Measurements from ENCODE around the gene PHF14. TPM values are rescaled to one million over a fixed set of nuclear protein-coding genes. Genes with fewer than 3 reads are reported as not detected.
A peak's percentile ranks its signal among the peaks of the same experiment; 100 is the strongest.

Gene PHF14
- total RNA-seq, 1 donor from 2014 or later: 50.4 TPM

- H3K4me3 Mint-ChIP-seq (ENCODE audit: unreplicated experiment): no peak overlapping the region
- TF ChIP-seq CTCF (IDR thresholded peaks at IDR 0.05; ENCODE audit: unreplicated experiment): no peak
- H3K27me3 Mint-ChIP-seq (ENCODE audit: unreplicated experiment): peaks cover 2% of the 10 kb centered on the region
- no peak overlapping the region for H3K27ac Mint-ChIP-seq (ENCODE audit: unreplicated experiment)
- H3K4me1 Mint-ChIP-seq (ENCODE audit: unreplicated experiment): peaks cover 18% of the 10 kb centered on the region
- no peaks in the 10 kb centered on the region for H3K9me3 Mint-ChIP-seq (ENCODE audit: unreplicated experiment)
- no peak for DNase-seq (ENCODE audit: low spot score)
- no peaks in the 10 kb centered on the region for H3K36me3 Mint-ChIP-seq (ENCODE audit: low read depth, unreplicated experiment)
Observed at GRCh38 chr7:11191081-11191480, 217.4 kb downstream of the PHF14 start.

GRCh38 chr7:11191574-11192220 lies 218.0 kb downstream of the PHF14 start:
- Mint-ChIP-seq H3K9me3 (ENCODE audit: unreplicated experiment) (no peaks in the 10 kb centered on the region), H3K4me1 (ENCODE audit: unreplicated experiment) (peaks cover 18% of the 10 kb centered on the region), H3K4me3 (ENCODE audit: unreplicated experiment) (no peak overlapping the region), H3K27ac (ENCODE audit: unreplicated experiment) (no peak overlapping the region), H3K36me3 (ENCODE audit: low read depth, unreplicated experiment) (no peaks in the 10 kb centered on the region), H3K27me3 (ENCODE audit: unreplicated experiment) (peaks cover 2% of the 10 kb centered on the region)
- no peak for TF ChIP-seq CTCF (IDR thresholded peaks at IDR 0.05; ENCODE audit: unreplicated experiment)
- DNase-seq (ENCODE audit: low spot score): peak; percentile 21

GRCh38 chr7:11192506-11192905 lies 218.8 kb downstream of the PHF14 start:
- Mint-ChIP-seq H3K4me3 (ENCODE audit: unreplicated experiment) (no peak overlapping the region), H3K27ac (ENCODE audit: unreplicated experiment) (no peak overlapping the region)
- DNase-seq (ENCODE audit: low spot score): no peak

GRCh38 chr7:11193131-11193867 lies 219.6 kb downstream of the PHF14 start:
- TF ChIP-seq CTCF (IDR thresholded peaks at IDR 0.05; ENCODE audit: unreplicated experiment): no peak
- DNase-seq (ENCODE audit: low spot score): peak; percentile 12
- Mint-ChIP-seq H3K4me3 (ENCODE audit: unreplicated experiment) (peak overlapping the region; percentile 72), H3K4me1 (ENCODE audit: unreplicated experiment) (peaks cover 18% of the 10 kb centered on the region), H3K27me3 (ENCODE audit: unreplicated experiment) (peaks cover 2% of the 10 kb centered on the region), H3K9me3 (ENCODE audit: unreplicated experiment) (no peaks in the 10 kb centered on the region), H3K27ac (ENCODE audit: unreplicated experiment) (no peak overlapping the region), H3K36me3 (ENCODE audit: low read depth, unreplicated experiment) (no peaks in the 10 kb centered on the region)

More at GRCh38 chr7:11192506-11192905, 218.8 kb downstream of the PHF14 start:
- TF ChIP-seq CTCF (IDR thresholded peaks at IDR 0.05; ENCODE audit: unreplicated experiment): no peak
- Mint-ChIP-seq H3K4me1 (ENCODE audit: unreplicated experiment) (peaks cover 18% of the 10 kb centered on the region), H3K9me3 (ENCODE audit: unreplicated experiment) (no peaks in the 10 kb centered on the region), H3K27me3 (ENCODE audit: unreplicated experiment) (peaks cover 2% of the 10 kb centered on the region), H3K36me3 (ENCODE audit: low read depth, unreplicated experiment) (no peaks in the 10 kb centered on the region)

GRCh38 chr7:11193888-11194287 lies 220.2 kb downstream of the PHF14 start:
- H3K36me3 Mint-ChIP-seq (ENCODE audit: low read depth, unreplicated experiment): no peaks in the 10 kb centered on the region
- peaks cover 18% of the 10 kb centered on the region for H3K4me1 Mint-ChIP-seq (ENCODE audit: unreplicated experiment)
- no peak for TF ChIP-seq CTCF (IDR thresholded peaks at IDR 0.05; ENCODE audit: unreplicated experiment)

More at GRCh38 chr7:11193888-11194287, 220.2 kb downstream of the PHF14 start:
- Mint-ChIP-seq H3K4me3 (ENCODE audit: unreplicated experiment) (no peak overlapping the region), H3K27me3 (ENCODE audit: unreplicated experiment) (peaks cover 2% of the 10 kb centered on the region), H3K9me3 (ENCODE audit: unreplicated experiment) (no peaks in the 10 kb centered on the region), H3K27ac (ENCODE audit: unreplicated experiment) (no peak overlapping the region)
- no peak for DNase-seq (ENCODE audit: low spot score)

Measured in endothelial cell (in vitro differentiated cells).